ENCODE results near the gene AIG1.
"Not testable (repeated sequence)": the region's sequence is repeated elsewhere in the genome, so short reads cannot be mapped to it uniquely, and the experiment has no call there.

AIG1 gene

DNA sequence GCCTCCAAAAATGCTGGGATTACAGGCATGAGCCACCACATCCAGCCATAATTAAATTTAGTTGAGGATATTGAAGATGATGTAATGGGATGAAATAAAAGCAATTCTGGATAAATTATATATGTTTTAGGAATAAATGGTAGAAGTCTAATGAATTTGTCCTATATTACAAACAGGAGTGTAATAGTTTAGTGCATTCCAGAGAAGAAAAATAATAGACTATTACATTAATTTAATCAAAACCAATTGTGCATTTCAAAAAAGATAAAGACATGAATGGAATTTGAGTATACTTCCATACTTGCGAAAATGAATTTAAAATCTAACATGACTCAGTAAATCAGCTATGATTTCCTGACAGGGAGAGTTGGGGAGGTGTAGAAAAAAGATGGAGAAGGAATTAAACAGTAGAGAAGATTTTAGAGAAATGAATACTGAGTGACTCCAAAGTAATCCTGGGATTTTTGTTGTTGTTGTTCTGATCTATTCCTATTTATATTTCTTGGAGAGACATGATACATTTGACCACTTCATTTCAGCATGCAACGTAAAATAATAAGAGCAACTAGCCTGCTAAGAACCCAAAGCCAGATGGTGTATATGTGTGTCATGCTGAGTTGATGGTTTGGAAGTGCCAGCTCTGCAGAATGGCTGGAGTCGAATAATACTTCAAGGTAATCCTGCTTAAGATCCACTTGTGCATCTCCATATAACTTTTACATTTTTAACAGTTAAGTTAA is 67.4 kb downstream of the AIG1 start:
- DNase-seq (ENCODE audit: low read depth) = no peak

DNA sequence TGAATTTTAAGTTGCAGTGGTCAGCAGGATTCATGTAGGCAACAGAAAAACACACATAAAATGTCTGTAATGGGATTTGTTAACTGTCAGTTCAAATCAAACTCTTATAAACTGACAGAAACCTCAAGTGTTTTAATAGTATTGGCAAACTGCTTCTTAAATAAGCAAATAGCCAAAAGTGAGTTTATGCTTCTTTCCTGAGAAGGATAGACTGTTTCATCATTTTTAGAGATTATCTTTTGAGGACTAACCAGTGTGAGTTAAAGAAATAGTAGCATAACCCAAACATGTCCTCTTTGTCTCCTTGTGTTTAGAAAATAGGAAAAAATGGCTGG is 68.0 kb downstream of the AIG1 start:
- no peak for DNase-seq (ENCODE audit: low read depth)

DNA sequence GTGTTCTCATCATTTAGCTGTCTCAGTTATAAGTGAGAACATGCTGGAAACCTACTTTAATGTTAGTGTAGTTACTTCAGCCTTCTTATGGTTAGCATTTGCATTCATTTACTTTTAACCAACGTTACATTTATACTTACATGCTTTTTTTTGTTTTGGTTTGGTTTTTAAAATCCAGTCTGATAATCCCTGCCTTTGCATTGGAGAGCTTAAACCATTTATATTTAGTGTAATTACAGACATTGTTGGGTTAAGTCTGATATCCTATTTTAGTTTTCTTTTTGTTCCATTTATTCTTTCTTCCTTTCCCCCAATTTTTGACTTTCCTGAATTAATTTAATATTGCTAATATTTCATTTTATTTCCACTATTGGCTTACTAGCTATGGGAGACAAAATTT is 70.2 kb downstream of the AIG1 start:
- DNase-seq (ENCODE audit: low read depth) = no peak

DNA sequence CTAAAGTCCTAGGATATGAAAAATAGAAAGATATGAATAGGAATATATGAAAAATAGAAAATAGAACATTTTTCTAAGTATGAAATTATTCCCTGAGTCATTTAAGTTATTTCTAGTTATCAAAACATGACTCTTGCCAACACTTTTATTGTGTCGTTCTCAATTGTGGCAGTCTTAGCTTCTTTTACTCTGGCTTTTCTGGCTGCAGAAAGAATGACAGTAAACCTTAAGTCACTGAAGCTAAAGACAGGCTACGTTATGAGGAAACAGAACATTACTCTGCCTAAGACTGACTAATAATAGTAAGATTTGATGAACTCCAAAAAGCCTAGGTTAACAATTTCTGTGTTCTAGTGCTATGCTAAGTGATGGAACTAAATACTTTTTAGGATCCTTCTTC is 74.6 kb downstream of the AIG1 start:
- DNase-seq (ENCODE audit: low read depth) = peak; percentile 26

DNA sequence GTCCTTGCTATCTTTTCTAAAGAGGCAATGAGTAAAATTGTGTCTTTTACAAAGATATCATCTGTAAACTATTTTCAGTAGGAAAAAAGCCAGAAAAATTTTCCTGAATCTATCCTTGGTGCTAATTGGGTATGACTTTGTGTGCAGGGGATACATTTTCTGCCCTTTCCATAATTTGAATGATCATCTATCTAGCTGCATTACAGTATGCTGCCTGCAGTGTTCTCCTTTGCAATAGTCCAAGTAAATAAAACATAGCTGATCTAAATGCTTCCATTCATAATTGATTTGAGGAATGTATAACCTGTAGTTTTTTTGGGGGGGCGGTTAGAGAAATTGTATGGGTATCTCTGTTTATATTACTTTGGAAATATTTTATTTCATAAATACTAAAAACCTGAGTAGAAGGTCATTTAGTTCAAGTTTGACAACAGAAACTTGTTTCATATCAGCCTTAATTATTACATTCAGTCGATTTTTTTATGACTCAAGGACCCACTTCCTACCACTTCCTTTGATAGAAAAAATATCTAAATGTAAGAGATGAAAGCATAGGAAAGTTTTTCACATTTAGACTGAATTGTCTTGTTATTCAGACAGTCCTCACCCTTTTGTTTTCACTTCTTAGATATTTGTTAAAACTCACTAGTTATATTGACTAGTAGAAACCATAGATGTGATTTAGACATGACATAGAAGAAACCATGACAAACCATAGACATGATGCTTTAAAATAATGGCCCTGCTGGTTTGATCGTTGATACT is 75.3 kb downstream of the AIG1 start:
- no peak for DNase-seq (ENCODE audit: low read depth)

DNA sequence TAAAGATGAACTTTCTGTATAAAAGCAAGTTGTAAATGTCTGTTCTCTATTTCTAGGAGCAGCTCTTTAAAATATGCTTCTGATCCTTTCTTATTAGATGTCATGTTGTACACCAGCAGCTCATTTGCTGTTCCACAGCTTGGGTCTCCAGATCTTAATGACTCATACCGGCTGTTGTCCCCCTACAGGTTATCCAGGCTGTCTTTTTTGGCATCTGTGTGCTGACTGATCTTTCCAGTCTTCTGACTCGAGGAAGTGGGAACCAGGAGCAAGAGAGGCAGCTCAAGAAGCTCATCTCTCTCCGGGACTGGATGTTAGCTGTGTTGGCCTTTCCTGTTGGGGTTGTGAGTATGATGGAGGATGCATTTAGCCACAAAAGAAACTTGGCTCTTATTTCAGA is 76.0 kb downstream of the AIG1 start:
- DNase-seq (ENCODE audit: low read depth) = no peak

DNA sequence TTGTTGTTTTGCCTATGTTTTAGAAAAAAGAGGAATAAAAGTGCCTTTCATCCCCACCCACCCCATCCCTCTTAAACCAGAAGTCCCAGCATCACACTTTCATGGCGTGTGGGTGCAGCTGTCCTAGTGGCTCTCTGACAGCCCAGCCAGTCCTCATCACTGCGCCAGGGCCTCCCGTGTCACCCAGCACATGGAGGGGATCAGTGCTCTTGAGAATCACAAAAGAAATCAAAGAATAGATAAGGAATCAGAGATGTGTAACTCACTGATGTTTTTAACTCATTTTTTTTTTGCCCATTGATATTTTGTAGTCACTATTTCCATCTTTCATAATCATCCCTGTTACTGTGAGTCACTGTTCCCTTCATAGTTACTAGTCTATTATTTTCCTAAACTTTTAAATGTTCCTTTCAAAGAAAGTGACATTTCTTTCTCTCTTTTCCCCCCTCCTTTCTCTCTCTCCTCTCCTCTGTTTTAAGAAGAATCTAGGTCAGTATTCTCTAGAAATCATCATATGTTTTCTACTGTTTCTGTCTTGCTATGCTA is 78.6 kb downstream of the AIG1 start:
- DNase-seq (ENCODE audit: low read depth) = peak; percentile 15

DNA sequence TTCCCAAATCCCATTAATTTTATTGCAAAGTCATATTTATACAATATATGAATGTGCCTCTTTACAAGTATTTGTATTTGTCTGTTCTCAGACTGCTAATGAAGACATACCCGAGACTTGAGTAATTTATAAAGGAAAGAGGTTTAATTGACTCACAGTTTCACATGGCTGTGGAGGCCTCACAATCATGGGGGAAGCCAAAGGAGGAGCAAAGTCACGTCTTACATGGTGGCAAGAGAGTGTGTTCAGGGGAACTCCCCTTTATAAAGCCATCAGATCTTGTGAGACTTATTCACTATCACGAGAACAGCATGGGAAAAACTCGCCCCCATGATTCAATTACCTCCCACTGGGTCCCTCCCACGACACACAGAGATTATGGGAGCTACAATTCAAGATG is 79.2 kb downstream of the AIG1 start:
- DNase-seq (ENCODE audit: low read depth) = not testable (repeated sequence)

DNA sequence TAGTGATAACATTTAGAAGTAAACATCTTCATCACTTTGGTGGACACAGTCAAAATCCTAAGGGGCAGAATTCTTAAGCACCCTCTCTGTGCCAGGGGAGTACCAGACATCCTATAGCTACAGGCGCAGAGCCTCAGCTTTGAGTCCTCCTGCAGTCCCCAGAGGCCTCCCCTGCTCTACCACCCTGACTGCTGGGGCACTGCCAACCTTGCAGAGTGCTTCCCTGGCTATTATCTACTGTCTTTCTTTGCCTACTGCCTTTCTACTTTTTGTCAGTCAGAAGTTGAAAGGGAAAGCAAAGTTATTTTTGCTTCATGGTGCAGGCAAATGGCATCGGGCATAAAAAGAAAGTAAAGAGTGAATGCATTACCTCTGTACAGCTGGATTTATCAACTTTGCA is 80.1 kb downstream of the AIG1 start:
- DNase-seq (ENCODE audit: low read depth) = no peak

DNA sequence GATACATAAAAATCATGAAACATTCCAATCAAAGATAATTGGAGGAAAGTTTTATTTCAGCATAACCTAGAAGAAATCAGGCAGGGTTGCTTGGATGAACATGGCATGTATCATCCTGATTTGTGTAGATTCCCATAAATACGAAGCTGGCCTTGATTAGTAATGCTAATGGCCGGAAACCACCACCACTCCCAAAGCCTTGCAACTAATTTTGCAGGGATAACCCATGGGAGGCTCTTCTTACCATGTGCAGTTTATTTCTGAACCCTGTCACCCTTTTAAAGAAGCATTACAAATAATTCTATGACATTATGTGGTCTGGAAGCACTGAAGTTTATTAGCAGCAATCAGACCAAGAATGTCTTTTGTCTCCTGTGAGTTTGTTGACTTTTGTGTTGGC is 80.8 kb downstream of the AIG1 start:
- DNase-seq (ENCODE audit: low read depth) = peak; percentile 91

DNA sequence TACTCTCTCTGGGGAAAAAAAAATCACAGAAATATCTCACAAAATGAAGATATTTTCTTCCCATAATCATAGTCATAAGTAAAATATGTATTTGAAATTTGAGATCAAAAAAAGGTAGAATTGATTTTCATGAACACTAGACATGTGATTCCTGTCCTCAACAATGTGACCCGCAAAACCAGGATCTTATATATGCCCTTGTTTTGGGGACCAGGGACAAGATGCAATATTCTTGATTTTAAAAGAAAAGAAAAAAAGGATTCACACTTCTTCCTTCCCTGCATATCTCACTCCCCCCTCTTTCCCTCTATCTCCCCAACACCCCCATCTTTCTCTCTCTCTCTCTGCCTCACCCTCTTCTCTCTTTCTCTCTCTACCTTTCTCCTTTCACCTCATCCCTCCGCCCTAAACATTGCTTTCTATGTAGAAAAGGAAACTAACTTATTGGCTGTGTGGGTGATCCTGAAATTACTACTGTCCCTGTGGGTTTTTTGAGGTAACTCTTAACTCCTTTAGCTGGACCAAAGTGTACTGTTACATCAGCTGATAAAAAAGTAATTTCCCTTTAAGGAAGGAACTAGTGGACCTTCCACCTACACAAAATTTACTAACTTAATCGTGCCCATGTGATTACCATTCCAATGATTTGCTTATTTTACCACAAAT is 85.6 kb downstream of the AIG1 start:
- DNase-seq (ENCODE audit: low read depth) = no peak

DNA sequence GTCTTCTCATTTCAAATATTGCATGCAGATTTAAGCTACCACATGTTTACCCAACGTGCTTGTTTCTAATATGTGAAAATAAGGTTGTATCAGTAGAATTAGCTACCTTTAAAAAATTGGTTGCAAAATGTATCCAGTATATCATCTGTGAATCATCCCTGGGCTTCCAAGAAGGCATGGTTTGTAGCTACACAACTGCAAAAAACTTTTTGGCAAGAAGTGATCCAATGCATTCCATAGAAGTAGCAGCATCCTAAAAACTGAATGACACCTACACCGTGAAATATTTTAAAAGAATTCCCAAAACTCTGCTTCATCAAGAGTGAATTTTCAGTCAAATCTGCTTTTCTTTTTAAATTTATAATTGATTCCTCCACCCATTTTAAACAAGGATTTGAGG is 89.1 kb downstream of the AIG1 start:
- DNase-seq (ENCODE audit: low read depth) = no peak

DNA sequence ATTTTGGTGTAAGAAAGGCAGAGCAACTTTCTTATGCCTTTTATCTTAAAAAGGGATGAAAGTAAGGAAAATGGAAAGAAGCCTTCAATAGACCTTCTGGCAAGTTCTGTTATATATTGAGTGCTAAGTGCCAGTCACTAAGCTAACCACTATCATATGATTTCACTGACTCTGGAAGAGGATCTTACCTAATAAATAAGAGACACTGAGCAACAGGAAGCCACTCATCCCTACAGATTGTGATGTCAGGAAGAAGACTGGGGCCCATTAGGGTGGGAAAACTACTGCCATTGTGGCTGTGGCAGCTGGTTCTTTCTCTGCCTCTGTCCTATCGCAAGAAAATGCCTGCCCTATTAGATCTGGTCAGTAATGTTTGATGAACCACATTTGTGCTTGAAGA is 89.6 kb downstream of the AIG1 start:
- no peak for DNase-seq (ENCODE audit: low read depth)

DNA sequence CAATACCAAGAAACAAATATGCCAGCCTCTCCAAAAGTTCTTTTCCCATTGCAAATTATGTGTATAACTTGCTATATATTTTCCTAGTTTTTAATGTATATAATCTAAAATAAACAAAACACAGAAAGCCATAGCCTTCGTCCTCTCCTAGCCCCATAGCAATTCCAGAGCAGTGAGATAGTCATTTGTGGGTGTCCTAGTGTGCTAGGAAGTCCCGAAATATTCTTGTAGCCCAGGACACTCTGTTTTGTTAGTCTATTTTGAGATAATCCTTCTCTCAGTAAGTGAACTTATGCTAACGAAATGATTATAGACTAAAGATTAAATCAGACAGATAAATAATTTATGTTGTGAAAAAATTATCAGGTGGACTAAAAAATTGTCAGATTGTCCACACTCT is 90.7 kb downstream of the AIG1 start:
- DNase-seq (ENCODE audit: low read depth) = no peak

DNA sequence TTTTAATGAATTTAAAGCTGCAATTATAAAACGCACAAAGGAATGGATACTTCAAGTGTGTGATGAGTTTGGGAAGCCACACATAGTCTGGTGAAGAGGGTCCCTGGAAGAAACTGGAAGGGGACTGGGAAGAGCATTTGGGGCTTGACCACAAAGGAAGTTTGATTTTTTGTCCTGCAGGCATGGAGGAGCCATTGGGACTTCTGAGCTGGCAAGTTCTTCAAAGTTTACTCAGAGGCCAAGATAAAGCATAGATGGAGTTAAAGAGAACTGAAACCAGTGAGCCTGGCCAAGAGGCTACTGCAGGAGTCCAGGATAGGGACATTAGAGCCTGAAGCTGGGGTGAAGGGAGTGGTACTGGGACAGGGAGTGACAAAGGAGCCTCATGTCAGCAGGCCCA is 95.0 kb downstream of the AIG1 start:
- DNase-seq (ENCODE audit: low read depth) = no peak

DNA sequence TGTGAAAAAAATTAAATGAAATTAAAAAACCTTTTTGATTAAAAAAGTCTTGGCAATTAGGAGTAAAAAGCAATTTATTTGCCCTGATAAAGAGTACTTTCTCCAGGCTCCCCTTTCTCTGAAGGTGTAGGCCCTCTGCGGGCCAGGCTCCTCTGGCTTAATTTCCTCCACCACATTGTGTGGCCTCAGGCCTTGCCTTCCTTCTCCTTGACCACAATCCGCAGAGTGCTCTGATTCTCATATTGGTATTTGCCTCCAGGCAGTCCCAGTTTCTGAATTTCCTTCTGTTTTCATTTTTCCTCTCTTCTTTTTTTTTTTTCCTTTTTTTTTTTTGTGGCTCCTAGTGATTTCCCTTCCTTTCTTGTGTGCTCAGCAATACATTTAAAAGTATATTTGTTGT is 96.4 kb downstream of the AIG1 start:
- DNase-seq (ENCODE audit: low read depth) = peak; percentile 45

DNA sequence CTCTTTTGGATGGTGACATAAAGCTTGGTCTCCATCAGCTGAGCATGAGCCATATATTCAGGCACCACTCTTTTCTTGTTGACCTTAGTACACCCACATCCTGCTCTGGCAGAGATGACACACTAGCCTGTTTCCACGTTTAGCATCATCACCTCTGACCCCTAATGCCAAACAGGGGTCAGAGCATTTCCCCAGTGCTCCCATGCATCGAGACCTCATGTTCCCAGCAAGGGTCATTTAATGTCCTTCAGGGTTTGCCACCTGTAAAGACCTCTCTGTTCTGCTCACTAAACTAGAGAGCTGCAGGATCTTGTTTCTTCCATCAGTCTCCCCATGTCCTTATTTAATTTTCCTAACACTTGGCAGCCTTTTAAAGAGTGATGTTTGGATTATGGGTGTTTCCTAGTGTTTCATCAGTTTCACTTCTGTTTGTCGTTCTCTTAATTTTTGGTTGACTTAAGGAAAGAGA is 97.5 kb downstream of the AIG1 start:
- peak; percentile 30 for DNase-seq (ENCODE audit: low read depth)

DNA sequence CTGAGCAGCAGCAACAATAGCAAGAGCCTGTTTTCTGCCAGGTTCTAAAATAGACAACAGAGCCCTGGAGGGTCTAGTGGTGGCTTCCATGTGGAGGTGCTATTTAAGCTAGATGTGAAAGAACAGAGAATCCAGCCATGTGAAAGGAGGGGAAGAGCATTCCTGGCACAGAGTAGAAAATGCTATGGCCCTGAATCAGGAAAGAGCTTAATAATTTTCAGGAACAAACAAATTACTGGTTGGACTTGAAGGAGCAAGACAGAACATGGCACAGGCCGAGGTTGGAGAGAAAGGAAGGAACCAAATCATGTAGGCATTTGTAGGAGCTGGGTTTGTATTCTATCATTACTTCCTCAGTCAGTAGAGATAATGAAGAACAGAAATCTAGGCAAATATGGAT is 98.3 kb downstream of the AIG1 start:
- no peak for DNase-seq (ENCODE audit: low read depth)

DNA sequence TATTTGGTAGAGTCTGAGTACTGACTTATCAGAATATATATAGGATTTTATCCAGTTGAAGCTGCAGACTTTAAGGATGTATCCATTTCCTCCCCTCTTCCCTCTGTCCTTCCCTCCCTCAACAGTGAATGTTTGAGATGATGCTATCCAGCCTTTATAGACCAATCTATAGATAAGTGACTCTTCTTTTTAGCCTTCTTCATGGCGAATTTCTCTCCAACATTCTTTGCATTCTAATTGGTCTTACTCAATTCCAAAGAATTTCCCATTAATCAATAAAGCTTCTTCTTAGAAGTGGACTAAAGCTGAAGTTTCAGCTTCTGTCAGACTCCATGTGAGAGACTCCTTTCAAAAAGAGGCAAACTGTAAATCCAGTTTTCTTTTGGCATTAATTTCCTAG is 99.3 kb downstream of the AIG1 start:
- DNase-seq (ENCODE audit: low read depth) = no peak

DNA sequence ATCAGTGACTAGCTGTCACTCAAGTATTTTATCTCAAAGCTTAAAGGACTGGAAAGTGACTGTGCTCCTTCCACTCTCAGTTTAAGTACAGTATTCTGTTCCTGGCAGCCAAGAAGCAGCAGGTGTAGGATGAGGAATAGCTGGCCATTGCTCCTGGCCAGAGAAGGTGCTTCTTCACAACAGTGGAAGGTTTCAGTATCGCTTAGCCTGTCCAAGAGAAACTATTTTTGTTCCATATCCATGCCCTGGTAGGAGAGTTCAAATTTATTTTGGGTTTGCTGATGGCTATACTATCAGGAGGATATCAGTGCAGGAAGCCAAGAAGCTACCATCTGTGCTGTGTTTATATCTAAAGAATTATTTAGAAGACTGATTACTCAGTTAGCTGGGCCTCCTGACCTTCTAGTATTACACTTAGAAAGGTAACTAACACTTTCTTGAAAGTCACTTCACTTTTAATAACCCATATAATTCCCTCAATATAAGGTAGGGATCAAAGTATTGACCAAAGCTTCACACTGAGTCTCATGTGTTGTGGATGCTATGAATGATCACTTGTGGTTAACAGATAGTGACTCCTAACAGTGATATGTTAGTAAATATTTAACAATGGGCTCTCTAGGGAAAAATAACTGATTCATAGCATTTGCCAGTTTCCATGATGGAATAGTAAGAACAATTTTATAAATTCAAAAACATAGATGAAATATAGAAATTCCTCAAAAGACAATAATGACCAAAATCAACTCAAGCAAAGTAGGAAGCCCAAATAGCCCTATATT is 99.9 kb downstream of the AIG1 start:
- no peak for DNase-seq (ENCODE audit: low read depth)

DNA sequence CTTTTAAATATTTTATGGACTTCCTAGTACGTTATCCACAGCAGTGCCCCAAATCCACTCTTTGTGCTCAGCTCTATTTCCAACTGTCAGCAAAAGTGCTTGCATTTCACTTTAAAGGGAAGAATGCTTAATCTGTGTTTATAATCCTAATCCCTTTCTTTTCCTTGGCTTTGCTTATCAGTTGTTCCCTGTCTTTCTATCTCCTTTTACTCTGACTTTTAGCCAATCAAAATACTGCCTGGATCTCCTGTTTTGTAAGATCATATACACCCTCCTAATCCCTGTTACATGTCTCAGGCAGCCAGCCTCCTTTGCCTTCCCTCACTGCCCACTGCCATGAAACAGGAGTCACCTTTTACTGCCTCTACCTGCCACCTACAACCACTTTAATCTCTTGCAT is 102.9 kb downstream of the AIG1 start:
- DNase-seq (ENCODE audit: low read depth) = no peak

DNA sequence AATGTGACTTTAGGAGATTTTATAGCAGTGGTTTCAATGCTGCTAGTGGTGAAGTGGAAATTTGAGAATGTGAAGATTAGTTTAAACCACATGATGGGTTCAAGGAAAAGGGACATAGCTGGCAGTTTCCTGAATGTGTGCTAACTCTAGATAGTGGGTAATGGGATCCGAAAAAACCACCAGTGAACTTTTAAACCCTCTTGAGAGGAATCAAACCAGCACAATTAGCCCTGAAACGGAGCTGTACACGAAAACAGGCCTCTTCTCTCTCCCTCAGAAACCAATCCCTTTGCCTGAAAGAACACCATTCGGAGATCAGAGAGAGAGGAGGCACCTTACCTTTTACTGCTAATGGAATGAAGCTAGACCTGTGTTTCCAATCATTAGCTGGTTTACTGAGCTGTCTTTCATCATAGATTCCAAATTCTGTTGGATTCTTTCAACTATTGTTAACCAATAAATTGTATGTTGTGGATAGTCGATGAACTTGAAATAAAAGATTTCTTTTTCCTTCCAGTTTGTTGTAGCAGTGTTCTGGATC is 103.9 kb downstream of the AIG1 start:
- DNase-seq (ENCODE audit: low read depth) = no peak

Measured in fibroblast of gingiva (primary cell).